ENCODE data around the gene CARTPT.

Gene CARTPT

DNA sequence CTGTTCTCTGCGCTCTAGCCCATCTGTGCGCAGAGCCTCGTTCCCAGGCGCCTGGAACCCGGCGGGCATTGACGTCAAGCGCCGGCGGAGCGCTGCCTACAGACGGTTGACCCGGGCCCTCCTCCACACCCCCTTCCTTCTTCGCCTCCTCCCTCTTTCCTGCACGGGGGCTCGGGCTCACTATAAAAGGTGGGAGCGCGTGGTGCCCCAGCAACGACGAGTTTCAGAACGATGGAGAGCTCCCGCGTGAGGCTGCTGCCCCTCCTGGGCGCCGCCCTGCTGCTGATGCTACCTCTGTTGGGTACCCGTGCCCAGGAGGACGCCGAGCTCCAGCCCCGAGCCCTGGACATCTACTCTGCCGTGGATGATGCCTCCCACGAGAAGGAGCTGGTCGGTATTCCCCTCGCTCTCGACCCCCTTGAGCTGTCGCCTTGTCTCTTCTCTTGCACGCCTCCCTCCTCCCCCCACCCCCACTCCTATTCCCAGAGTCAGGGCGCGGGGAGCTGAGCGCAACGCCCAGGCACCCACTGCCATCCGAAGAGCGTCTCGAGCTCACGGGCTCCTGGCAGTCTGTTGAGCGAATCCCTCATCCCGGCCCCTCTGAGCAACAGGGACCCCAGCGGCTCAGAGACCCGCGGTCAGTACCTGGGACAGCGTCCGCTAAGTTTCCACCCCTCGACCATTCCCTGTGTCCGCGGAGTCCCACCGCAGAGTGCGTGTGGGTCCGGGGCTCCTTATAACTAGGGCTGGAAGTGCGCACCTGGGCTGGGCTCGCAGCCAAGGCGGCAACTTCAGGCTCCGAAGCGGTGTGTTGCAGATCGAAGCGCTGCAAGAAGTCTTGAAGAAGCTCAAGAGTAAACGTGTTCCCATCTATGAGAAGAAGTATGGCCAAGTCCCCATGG lies at the start of gene CARTPT:
CARTPT (plus strand) TSS at position 213 of the 902 bp plus-strand sequence; CDS start at position 232, 19 bp downstream.
- no peak for DNase-seq (ENCODE audit: low read depth)

DNA sequence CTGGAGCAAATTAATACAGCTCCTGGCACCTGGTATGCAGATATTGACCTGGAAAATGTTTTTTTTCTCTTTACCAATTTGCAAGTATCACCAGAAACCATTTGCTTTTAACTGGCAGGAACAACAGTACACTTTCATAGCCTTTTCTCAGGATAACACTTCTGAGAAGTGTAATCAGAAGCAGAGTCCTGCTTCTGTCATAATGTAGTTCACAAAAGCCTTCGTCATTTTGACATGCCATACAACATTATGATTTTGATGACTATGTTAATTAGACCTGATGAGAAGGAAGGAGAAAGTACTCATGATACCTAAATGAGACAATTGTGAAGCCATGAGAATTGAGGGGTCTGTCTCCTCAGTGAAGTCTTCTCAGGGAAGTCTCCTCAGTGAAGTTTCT lies 41.1 kb upstream of the CARTPT start:
- no peak for DNase-seq (ENCODE audit: low read depth)

DNA sequence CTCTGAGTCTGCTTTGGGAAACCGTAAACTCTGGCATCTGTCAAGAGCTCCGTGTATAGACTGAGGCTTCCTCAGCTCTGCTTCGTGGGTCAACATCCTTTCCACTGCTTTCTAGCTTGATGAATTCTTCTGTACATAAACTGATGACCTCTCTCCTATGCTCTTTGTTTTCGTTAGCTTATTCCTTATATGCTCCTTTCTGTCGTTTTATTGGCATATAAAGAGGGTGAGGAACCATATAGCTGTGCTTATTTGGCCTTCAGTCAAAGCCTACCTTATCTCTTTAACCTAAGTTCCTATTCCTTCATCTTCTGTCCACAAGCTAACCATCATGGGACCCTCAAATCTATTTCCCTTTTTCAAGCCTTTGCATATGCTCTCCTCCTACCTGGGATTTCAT lies 39.4 kb upstream of the CARTPT start:
- DNase-seq (ENCODE audit: low read depth), result no peak

DNA sequence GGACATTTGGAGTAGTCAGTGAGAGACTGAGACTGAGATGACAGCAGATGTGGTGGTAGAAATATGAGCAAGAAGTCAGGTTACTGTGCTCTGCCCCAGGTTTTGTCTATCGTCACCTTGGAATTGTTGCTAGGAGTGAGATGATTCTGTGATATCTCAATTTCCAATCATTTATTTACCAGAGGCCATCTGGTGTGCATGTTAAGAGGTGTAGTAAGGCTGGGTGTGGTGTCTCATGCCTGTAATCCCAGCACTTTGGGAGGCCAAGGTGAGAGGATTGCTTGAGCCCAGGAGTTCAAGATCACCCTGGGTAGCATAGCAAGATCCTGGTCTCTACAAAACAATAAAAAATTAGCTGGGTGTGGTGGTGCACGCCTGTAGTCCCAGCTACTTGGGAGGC lies 38.6 kb upstream of the CARTPT start:
- DNase-seq (ENCODE audit: low read depth), result no peak

DNA sequence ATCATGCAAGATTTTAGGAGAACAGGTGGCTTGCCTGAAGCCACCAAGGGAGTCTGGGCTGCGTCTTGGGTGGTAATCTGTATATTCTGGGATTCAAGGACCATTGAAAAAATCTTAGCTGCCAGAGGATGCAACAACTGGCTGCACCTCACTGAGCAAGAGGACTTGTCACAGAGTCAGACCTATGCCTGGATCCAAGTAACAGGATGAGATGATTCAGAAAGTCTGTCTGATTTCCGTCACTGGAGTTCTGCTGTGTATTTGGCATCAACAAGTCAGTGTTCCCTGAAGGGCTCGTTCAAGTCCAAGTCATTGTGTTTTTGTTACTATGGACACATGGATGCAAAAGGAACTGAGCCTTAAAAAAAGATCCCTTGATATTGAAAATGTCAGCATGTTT lies 37.8 kb upstream of the CARTPT start:
- DNase-seq (ENCODE audit: low read depth), result no peak

DNA sequence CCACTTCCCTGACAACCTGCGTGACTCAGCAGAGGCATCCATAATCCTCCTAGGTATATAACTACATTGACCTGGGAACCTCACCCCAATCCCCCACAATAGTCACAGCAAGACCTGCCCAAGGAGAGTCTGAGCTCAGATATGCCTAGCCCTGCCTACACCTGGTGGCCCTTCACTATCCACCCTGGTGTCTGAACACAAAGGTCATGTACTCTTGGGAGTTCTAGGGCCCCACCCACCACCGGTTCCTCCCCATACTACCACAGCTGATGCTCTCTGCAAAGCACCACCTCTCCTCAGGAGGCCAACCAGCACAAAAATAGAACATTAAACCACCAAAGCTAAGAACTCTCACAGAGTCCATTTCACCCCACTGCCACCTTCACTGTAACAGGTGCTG lies 34.8 kb upstream of the CARTPT start:
- DNase-seq (ENCODE audit: low read depth), result no peak

DNA sequence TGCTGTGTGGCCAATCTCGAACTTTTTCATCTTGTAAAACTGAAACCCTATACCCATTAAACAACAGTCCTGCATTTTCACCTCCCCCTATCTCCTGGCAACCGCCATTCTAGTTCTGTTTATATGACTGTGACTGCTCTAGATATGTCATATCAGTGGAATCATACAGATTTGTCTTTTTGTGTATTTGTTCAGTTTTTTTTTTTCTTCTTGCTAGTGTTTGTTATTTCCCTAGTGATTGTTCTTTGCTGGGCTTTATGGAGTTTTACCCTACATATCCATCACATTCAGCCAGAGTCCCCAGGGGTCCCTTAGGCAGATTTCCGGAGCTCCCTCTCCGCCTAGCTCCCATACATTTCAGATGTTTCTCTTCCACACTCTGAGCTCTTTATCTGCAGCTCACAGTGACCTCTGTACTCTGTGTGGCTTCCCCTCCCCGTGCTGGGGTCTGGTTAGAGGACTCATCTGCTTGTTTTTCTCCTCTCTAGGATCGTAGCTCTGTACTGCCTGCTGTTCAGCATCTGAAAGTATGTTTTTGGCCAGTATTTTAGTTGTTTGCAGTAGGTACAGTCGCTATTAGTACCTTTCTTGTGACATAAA lies 25.1 kb upstream of the CARTPT start:
- DNase-seq (ENCODE audit: low read depth), result no peak

DNA sequence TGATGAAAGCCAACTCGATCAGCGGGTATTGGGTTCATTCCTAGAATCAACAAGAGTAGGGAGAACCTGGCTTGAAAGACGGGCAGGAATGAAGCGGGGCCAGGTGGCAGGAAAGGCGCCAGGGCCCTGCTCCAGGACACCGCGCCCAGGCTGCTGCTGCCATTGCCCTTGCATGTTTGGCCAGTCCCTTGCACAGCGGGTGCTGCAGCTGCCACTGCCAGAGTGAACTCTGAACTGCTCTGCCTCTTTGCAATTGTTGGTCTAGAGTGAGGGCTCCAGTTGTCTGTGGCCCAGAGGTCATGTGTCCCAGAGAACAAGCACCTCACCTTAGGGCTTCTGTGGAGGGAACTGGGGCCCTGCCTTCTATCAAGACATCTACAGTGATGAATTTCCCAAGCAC lies 24.0 kb upstream of the CARTPT start:
- no peak for DNase-seq (ENCODE audit: low read depth)

DNA sequence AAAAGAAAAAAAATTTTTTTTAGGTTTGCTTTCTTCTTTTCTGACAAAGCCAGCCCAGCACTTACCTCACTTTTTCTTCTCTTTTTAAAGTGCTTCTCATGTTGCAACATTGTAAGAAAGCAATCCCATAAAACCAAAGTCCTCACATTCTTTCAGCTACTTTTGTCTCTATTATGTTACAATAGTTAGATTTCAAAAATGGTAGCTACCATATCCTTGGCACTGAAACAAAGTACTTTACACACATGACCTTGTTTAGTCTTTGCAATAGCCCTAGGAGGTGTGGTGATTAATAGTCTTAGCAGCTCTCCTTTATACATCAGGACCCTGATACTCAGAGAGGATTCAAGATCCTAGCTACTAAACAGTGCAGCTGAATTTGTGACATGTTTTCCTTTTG lies 23.5 kb upstream of the CARTPT start:
- no peak for DNase-seq (ENCODE audit: low read depth)

DNA sequence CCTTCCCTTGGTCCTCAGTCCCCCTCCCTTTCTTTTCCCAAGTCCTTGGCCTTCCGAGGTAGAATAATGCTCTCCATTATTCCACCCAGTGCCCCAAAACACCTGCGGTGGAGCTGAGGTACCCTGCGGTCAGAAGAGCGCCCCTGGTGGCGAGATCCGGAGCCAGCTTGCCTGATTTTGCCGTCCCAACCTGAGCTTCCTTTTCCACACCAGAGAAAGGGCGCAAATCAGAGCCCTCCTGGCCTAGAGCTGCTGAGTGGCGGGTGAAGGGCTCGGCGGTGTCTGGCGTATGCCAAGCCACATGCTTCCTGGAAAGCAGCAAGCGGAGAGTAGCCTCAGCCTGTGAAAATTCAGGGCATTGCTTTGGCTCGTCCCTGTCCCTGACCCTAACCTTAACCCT lies 21.1 kb upstream of the CARTPT start:
- no peak for DNase-seq (ENCODE audit: low read depth)

DNA sequence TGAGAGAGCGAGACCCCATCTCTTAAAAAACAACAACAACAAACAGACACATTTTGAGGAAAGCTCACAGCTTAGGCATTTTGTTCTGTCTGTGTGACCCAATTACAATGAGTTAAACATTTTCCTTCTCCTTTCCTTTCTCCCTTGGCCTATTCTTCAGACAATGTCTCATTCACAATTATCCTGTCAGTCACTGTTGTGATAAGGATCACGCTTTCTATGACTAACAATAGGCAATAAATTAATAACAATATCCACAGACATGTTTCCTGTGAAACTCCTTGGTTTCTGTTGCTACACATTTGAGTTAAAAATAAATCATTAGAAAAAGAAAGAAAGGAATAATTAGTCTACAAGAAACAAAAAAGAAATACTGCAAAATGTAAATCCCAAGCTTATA lies 19.8 kb upstream of the CARTPT start:
- DNase-seq (ENCODE audit: low read depth), result no peak

DNA sequence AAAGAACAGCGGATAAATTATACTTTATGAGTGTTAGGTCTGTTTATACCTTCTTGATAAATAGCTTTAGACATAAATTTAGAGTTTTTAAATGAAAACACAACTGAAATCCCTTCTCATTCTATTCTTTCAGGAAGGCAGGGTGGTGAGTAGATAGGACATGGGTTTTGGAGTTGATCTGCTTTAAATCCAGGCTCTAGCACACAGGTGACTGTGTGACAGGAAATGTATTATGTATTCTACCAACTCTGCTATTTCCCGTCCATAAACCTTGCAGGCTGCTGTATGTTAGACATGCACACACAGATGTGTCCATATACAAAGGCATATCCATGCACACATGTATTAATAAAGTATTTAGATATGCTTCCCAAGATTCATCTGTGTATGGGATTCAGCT lies 19.3 kb upstream of the CARTPT start:
- no peak for DNase-seq (ENCODE audit: low read depth)

DNA sequence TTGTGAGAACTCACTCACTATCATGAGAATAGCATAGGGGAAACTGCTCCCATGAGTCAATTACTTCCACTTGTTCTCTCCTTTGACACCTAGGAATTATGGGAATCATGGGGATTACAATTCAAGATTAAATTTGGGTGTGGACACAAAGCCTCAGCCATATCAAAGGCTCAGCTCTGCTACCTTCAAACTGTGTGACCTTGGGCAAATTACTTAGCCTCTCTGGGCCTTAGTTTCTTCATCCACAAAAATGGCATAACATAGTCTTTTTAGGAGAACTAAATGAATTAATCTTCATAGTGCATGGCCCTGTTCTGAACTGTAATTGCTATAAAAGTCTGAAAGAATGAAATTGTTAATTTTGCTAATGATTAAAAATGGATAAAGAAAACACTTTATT lies 18.3 kb upstream of the CARTPT start:
- DNase-seq (ENCODE audit: low read depth), result no peak

DNA sequence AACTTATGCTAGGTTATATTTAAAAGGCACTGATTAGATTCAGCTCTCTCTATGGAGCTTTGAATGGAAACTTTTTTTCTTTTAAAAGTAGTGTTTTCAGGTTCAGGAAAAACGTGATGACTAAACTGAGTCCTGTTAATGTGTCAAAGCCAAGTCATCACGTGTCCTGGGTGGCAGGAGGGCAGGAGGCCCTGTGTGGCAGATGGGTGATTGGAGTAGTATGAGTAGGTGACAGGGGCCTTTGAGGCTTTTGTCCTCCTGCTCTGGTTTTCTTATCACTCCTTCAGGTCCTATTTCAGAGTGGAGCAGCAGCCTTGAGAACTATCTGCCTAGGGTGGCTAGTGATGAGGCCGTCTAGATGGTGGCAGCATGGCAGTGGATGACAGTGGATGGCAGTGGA lies 17.7 kb upstream of the CARTPT start:
- DNase-seq (ENCODE audit: low read depth), result no peak

DNA sequence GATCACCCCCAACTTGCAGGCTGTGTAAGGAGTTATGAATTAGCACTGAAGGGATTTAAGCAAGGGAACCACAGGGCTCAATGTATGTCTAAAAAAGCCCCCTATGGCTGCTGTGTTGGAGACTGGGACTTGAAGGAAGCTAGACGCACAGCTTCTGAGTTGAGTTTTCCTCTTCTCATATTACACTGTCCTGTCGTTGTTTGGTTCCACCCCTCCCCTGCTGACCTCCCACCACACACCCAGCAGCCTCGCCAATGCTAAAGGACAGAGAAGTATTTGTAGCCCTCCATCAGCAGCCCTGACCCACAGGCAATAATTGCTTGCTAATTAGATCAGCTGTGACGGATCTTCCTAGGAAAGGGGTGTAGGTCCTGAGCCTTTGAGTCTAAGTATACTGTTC lies 15.1 kb upstream of the CARTPT start:
- no peak for DNase-seq (ENCODE audit: low read depth)

DNA sequence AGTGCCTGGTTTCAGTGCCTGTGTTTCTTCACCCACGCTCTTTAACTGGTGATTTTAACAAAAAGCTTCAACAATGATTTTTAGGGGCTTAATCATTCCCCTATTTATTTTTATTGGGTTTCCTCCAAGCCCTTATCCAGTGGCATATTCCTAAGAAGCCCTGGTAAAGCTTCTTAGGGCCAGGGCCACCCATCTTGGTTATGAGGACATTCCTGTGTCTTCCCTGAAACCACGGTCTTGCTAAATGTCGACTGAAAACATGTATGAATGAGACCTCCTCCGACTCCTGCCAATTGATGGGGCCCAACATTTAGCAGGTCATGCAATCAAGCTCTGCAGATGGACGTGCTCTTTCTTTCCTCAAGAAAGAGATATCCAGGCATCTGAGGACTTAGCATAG lies 13.7 kb upstream of the CARTPT start:
- no peak for DNase-seq (ENCODE audit: low read depth)

DNA sequence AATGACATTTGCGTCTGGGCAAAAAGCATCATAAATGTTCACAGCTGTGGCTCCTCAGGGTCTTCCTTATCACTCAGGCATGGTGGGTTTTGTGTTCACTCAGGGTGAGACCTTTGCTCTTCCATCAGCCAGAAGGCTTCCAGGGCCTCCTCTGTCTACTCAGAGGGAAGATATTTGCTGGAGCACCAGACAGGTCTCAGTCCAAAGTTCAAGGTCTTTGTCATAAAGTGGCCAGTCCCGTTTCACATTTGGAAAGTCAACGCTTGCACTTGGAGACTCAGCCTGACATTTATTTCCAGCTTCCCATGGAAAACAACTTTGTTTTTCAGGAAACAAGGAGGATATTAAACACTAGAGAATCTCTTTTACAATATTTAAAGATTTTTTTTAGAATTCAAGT lies 12.2 kb upstream of the CARTPT start:
- no peak for DNase-seq (ENCODE audit: low read depth)

DNA sequence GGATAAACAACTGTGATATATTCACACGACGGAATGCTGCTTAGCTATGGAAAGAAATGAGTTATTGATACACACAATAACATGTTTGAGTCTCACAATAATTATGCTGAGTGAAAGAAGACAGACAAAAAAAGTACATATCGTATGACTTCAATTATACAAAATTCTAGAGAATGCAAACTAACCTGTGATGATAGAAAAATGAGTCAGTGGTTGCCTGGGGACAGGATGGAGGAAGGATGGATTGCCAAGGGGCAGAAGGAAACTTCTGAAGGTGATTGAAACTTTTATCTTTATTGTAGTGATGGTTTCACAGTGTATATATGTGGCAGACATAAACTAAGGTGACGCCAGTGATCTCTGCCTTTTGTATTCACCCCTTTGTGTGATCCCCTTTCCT lies 7.5 kb upstream of the CARTPT start:
- no peak for DNase-seq (ENCODE audit: low read depth)

DNA sequence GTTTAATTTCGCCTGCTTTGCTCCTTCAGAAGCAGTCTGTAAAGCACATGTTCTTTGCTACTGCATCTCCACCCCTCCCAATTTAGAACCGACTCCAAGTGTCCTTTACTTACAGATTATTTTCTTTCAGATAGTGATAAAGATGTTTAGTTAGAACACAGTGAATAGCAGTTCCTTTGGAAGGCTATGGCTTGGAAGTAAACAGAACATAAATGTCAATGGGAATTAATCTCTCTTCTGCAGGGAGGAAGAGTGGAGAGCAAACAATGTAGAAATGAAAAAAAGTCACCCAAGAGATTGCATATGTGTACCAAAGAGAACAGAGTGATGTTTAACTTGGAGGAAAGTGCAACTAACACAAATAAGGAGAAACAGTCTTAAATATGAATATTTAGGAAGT lies 4.2 kb upstream of the CARTPT start:
- no peak for DNase-seq (ENCODE audit: low read depth)

DNA sequence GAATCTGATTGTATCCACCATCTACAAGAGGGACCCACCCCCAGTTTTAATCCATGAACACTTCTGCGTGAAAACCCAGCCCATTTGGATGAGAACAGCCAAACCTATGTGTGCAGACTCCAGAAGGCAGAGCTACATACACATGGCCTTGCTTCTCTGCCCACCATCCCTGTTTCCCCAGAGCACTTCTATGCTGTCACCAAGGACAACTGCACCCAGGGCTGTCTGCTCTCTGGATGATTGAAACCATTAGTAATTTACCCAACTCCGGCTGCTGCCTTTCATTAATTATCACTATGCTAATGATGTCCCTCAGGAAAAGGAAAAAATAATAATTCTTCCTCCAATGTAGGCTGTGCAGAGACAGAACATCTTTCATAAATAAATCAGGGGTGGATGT lies 8.9 kb downstream of the CARTPT start:
- no peak for DNase-seq (ENCODE audit: low read depth)

DNA sequence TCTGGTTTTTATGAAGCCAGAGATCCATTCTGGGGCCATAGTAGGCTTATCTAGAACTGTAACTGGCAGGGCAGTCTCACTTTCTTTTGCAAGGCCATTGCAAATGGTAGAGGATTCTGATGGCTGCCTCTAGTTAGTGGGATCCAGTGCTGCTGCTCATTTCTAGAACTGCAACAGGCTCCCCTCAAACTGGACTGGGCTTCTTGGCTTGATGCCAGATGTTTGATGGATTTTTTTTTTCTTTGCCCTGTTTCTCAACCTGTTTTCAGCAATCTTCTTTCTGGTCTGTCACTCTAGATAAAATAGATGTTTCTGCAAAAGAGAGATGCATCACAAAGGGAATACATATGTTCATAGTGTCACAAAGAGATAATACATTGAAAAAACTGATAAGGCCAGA lies 11.9 kb downstream of the CARTPT start:
- DNase-seq (ENCODE audit: low read depth), result no peak

DNA sequence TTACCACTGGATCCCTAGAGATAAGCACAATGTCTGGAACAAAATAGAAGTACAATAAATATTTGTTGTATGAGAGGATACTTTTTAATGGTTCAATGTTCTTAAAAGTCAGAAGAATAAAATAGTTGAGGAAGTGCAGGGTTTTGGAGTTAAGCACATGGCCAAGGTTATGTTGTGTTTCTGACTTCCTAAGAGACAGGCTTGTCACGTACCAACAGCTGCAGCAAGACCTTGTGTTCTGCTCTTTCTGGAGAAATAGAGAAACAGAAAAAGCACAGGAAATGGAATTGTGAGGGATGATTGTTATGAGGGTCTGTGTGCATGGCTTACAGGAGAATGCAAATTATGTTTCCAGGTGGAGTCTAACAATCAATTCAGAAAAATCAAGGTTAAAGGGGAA lies 12.9 kb downstream of the CARTPT start:
- no peak for DNase-seq (ENCODE audit: low read depth)

DNA sequence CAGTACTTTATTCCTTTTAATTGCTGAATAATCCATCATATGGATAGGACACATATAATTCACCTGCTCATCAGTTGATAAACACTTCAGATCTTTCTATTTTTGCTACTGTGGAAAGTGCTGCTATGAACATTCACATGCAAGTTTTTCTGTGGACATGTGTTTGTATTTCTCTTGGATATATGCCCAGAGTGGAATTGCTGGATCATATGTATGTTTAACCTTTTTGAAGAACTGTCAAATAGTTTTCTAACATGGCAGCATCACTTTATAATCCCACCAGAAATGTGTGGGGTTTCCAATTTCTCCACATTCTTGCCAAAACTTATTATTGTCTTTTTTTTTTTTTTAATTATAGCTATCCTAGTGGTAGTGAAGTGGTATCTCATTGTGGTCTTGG lies 15.1 kb downstream of the CARTPT start:
- no peak for DNase-seq (ENCODE audit: low read depth)

All from fibroblast of the conjunctiva (primary cell).